Fibroblast of villous mesenchyme (primary cell): ENCODE data around the gene PSME1. TPM values are rescaled to one million over a fixed set of nuclear protein-coding genes. Genes with fewer than 3 reads are reported as not detected.
A peak's percentile ranks its signal among the peaks of the same experiment; 100 is the strongest.

Source experiments
- DNase-seq: peaks from one replicate; pipeline ENCODE4 v3.0.0-alpha.2; 2010; ENCODE audit warnings: low read depth
- H3K4me3 ChIP-seq: 2 replicates; pipeline ENCODE4 v1.5.1; 2011; ENCODE audit warnings: low read depth, mild to moderate bottlenecking, low read length
- CTCF ChIP-seq: IDR thresholded peaks from 2 replicates; pipeline ENCODE4 v1.5.1; 2012; ENCODE audit warnings: low read depth, mild to moderate bottlenecking, low read length; ENCODE audit not compliant: insufficient read depth
- total RNA-seq: library from RNA; depleted of rRNA; stranded (reverse); fragments of >200 nt; gene quantifications from 2 replicates; pipeline ENCODE4 v1.2.3, GENCODE V29; 2012

PSME1 gene
- total RNA-seq: 95.7 and 147 TPM in 2 replicates

DNA sequence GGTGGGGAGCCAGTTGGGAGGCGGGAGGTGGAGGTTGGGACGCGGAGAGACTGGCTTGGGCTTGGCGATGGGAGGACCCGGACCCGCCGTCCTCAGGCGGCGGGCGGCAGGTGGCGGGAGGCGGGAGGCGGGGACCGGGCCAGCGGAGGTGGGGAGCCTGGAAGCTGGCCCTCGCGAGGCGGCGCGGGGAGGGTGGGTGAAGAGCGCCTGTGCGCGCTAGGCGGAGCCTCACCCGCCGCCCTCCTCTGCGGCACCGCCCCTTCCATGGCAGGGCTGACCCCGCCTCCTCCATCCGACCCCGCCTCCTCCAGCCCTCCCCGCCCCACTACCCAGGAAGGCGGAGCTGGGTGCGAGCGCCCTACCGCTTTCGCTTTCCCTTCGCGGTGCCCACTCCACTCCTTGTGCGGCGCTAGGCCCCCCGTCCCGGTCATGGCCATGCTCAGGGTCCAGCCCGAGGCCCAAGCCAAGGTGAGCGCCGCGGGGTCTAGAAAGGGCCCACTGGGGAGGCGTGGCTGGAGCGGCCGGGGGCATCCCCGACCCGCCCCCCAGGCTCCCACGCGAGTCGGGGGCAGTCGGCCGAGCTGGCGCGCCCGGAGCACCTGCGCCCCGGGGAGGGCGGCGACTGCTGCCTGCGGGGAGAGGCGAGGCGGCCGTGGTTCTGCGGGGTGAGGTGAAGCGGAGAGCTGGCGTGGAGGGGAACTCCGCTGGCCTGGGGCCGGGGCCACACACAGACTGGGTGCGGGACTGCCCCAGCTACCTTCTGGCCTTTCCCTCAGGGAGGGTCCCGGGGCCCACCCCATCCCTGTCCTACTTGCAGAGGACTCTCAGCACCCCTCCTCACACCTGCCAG is at the start of gene PSME1:
TSS of gene PSME1 (plus strand) at position 361 of the 850 bp plus-strand sequence. CDS start at position 430, 69 bp downstream.
- no peak for TF ChIP-seq CTCF
- DNase-seq: peak; percentile 90
- H3K4me3 ChIP-seq: peak within 1 kb of the TSS; percentile 68

DNA sequence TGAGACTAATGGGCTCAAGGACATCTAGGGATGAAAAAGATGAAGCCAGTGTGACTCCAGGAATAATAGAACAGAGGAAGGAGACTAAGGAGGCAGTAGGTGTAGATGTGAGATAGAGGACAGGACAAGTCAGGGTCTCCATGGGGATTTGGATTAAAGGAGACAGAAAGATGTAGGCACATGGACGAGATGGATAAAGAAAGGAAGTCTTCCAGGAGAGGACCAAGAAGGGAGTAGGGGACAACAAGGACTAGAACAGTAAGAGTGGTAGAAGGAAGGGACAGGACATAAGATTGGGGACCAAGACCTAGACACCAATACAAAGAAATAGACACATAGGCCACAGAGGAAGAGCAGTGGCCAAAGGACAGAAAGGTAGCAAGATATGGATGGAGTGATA is 49.0 kb upstream of the PSME1 start:
- DNase-seq: no peak
- no peak for TF ChIP-seq CTCF
- no peak overlapping the region for H3K4me3 ChIP-seq

DNA sequence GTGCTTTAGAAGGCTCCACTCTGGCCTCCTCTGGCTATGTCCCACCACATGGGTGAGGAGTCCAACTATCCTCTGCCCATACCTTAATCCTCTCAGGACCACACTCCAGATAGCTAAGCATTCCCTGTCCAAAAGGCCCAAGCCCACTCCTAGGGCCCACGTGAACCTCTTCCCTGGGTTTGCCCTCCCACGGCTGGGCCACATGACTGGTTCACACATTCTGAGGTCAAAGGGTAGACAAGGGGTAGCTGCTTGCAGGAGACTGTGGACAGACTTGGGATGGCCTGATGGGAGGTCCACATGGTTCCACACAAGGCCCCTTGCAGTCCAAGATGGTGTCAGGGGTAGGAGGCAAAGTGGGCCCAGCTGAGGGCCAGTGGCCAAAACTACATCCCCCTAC is 47.9 kb upstream of the PSME1 start:
- no peak for DNase-seq
- no peak for TF ChIP-seq CTCF

DNA sequence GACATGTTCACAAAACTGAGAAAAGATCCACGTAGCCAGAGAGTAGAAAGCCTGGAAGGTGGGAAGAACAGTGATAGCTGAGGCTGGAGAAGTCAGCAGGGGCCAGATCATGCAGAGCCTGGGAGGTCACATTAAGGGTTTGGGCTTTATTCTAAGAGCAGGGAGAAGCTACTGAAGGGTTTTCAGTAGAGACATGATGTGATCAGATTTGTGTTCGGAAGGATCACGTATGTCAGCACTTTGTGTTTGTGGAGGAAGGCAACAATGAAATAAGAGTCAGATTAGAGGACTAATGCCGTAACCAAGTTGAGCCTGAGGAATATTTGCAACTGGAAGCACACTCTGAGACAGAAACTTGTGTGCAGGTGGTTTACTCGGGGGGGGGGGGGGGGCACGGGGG is 46.1 kb upstream of the PSME1 start:
- no peak overlapping the region for H3K4me3 ChIP-seq
- TF ChIP-seq CTCF: no peak
- DNase-seq: no peak

More for the DNA sequence above, 47.9 kb upstream of the PSME1 start:
- H3K4me3 ChIP-seq: no peak overlapping the region

GRCh38 chr14:24092110-24092504 is 43.9 kb upstream of the PSME1 start:
- DNase-seq: no peak
- no peak overlapping the region for H3K4me3 ChIP-seq
- TF ChIP-seq CTCF: no peak

GRCh38 chr14:24092505-24093206 is 43.3 kb upstream of the PSME1 start:
- H3K4me3 ChIP-seq: no peak overlapping the region
- no peak for TF ChIP-seq CTCF
- DNase-seq: no peak
